ENCODE measurements around the gene KDM4B. TPM values are rescaled to one million over a fixed set of nuclear protein-coding genes. Genes with fewer than 3 reads are reported as not detected.

The KDM4B gene
- total RNA-seq, 1 donor from 2014 or later = 39.0 TPM

- DNase-seq (no peak), ATAC-seq (peak; percentile 55)
- TF ChIP-seq CTCF (IDR thresholded peaks at IDR 0.05) = no peak
Observed at GRCh38 chr19:5138606-5139582, 170.0 kb downstream of the KDM4B start.

GRCh38 chr19:5139583-5140325 is 170.8 kb downstream of the KDM4B start:
- Histone ChIP-seq H3K36me3 (peaks cover 64% of the 10 kb centered on the region), H3K27ac (no peak overlapping the region), H3K27me3 (no peaks in the 10 kb centered on the region), H3K9me3 (no peaks in the 10 kb centered on the region), H3K4me1 (no peaks in the 10 kb centered on the region), H3K4me3 (no peak overlapping the region)
- ATAC-seq (no peak), DNase-seq (no peak)
- intact Hi-C loops (cut with DNase I) = no loop called here
- TF ChIP-seq CTCF (IDR thresholded peaks at IDR 0.05) = no peak

More at GRCh38 chr19:5138606-5139582, 170.0 kb downstream of the KDM4B start:
- H3K27me3 ChIP-seq = no peaks in the 10 kb centered on the region
- peaks cover 68% of the 10 kb centered on the region for H3K36me3 ChIP-seq
- intact Hi-C loops (cut with DNase I) = no loop called here
- H3K9me3 ChIP-seq = no peaks in the 10 kb centered on the region
- no peaks in the 10 kb centered on the region for H3K4me1 ChIP-seq
- no peak overlapping the region for H3K4me3 ChIP-seq
- no peak overlapping the region for H3K27ac ChIP-seq

GRCh38 chr19:5141129-5141849 is 172.4 kb downstream of the KDM4B start:
- intact Hi-C loops (cut with DNase I) = no loop called here
- no peak for ATAC-seq
- no peak overlapping the region for H3K27ac ChIP-seq
- H3K36me3 ChIP-seq = peaks cover 64% of the 10 kb centered on the region
- no peaks in the 10 kb centered on the region for H3K27me3 ChIP-seq
- TF ChIP-seq CTCF (IDR thresholded peaks at IDR 0.05) = no peak
- no peaks in the 10 kb centered on the region for H3K9me3 ChIP-seq
- no peaks in the 10 kb centered on the region for H3K4me1 ChIP-seq
- H3K4me3 ChIP-seq = no peak overlapping the region
- no peak for DNase-seq

GRCh38 chr19:5141850-5142724 is 173.2 kb downstream of the KDM4B start:
- Histone ChIP-seq H3K9me3 (no peaks in the 10 kb centered on the region), H3K36me3 (peaks cover 65% of the 10 kb centered on the region), H3K4me1 (no peaks in the 10 kb centered on the region), H3K4me3 (no peak overlapping the region), H3K27ac (no peak overlapping the region), H3K27me3 (no peaks in the 10 kb centered on the region)
- intact Hi-C loops (cut with DNase I) = no loop called here
- DNase-seq (no peak), ATAC-seq (no peak)
- TF ChIP-seq CTCF (IDR thresholded peaks at IDR 0.05) = no peak

GRCh38 chr19:5142725-5143097 is 173.8 kb downstream of the KDM4B start:
- no peak for DNase-seq
- no peaks in the 10 kb centered on the region for H3K27me3 ChIP-seq
- TF ChIP-seq CTCF (IDR thresholded peaks at IDR 0.05) = no peak

More at GRCh38 chr19:5142725-5143097, 173.8 kb downstream of the KDM4B start:
- intact Hi-C loops (cut with DNase I) = no loop called here
- no peak for ATAC-seq
- no peak overlapping the region for H3K4me3 ChIP-seq
- peaks cover 62% of the 10 kb centered on the region for H3K36me3 ChIP-seq
- H3K9me3 ChIP-seq = no peaks in the 10 kb centered on the region
- no peak overlapping the region for H3K27ac ChIP-seq
- H3K4me1 ChIP-seq = no peaks in the 10 kb centered on the region

All from upper lobe of right lung (tissue), 1 donor.